ENCODE results near the gene CXCL13. TPM values are rescaled to one million over a fixed set of nuclear protein-coding genes. Genes with fewer than 3 reads are reported as not detected.

Gene CXCL13
- total and polyA plus RNA-seq, 2 of the 8 experiments (the other 6 are each of a cell fraction or from before 2014, with no cell fraction given): not detected

GRCh38 chr4:77617203-77617602 lies 11.6 kb downstream of the CXCL13 start:
- Histone ChIP-seq H3K56ac (replicated peaks; ENCODE audit: insufficient read length, low read depth, low read length) (no peak overlapping the region), H4K8ac (ENCODE audit: extremely low read depth, insufficient read depth, low read length) (no peak overlapping the region), H3K27me3 (replicated peaks in 1 of 4; ENCODE audit: control insufficient read depth in 3 of 4, extremely low read depth in 1 of 4, insufficient read depth in 3 of 4, low read length in 3 of 4) (no peaks in the 10 kb centered on the region), H2BK15ac (ENCODE audit: low read length) (no peak overlapping the region), H3K23ac (ENCODE audit: insufficient read length) (no peak overlapping the region), H2AK5ac (ENCODE audit: low read depth, low read length) (no peak overlapping the region), H4K5ac (ENCODE audit: insufficient read length, low read depth, low read length) (no peak overlapping the region), H2BK5ac (ENCODE audit: low read depth, low read length) (no peak overlapping the region), H3K4me1 (replicated peaks in 1 of 4; ENCODE audit: control insufficient read depth in 3 of 4, insufficient read depth in 4 of 4, low read length in 3 of 4) (no peaks in the 10 kb centered on the region), H3K79me2 (ENCODE audit: control insufficient read depth in 1 of 2, insufficient read depth in 2 of 2, low read length in 2 of 2) (no peaks in the 10 kb centered on the region), H3K4me3 (ENCODE audit: extremely low read depth in 1 of 4, insufficient read depth in 2 of 4, low read depth in 3 of 4, low read length in 4 of 4) (no peak overlapping the region), H2BK12ac (ENCODE audit: low read depth, low read length) (no peak overlapping the region), H3K4ac (replicated peaks; ENCODE audit: insufficient read length, low read depth, low read length) (no peak overlapping the region), H3K14ac (ENCODE audit: insufficient read length) (no peak overlapping the region), H3K23me2 (ENCODE audit: low read depth, low read length) (no peaks in the 10 kb centered on the region; the same call in 1 of the 2 replicates), H2BK20ac (ENCODE audit: low read length) (no peak overlapping the region), H2BK120ac (replicated peaks; ENCODE audit: low read depth, low read length) (no peak overlapping the region), H3K4me2 (ENCODE audit: insufficient read depth in 1 of 2, low read depth in 2 of 2, low read length in 2 of 2) (no peak overlapping the region), H3K36me3 (ENCODE audit: control insufficient read depth in 2 of 4, insufficient read depth in 4 of 4, low read length in 3 of 4) (no peaks in the 10 kb centered on the region), H3K27ac (ENCODE audit: low read depth, low read length) (no peak overlapping the region), H3K18ac (ENCODE audit: extremely low read depth, low read length) (no peak overlapping the region), H3K9ac (replicated peaks in 1 of 4; ENCODE audit: extremely low read depth in 1 of 4, low read depth in 3 of 4, low read length in 3 of 4) (no peak overlapping the region), H2AFZ (ENCODE audit: low read length) (no peak overlapping the region), H4K20me1 (replicated peaks in 1 of 2; ENCODE audit: control insufficient read depth in 1 of 2, insufficient read depth in 2 of 2, low read length in 2 of 2) (no peaks in the 10 kb centered on the region), H4K91ac (replicated peaks; ENCODE audit: insufficient read length, low read length) (no peak overlapping the region), H3K9me3 (ENCODE audit: insufficient read depth in 2 of 2, low read depth in 1 of 2, low read length in 1 of 2) (no peaks in the 10 kb centered on the region), H3K79me1 (ENCODE audit: low read depth, low read length) (no peaks in the 10 kb centered on the region)
- ChIA-PET POLR2A (ENCODE audit: partially characterized antibody) (no interaction called here), CTCF (ENCODE audit: partially characterized antibody) (interaction anchor here (1.2 to 13.8 kb wide), 6 partner anchors 16 to 232 kb away, joined by 3 to 200 read pairs (median 8); partner anchors contain the start of gene CXCL13)
- no peak for FAIRE-seq
- WGBS, 2 experiments (ENCODE audit: extremely low coverage in 1 of 2, insufficient coverage in 1 of 2, insufficient read length in 1 of 2, insufficient replicate concordance in 2 of 2, low coverage in 1 of 2, low lambda C conversion rate in 2 of 2, missing lambda C conversion rate in 1 of 2): 92% methylated on average over 3 of the region's 5 CpGs; no CpG with 5 or more reads in 1 of the 2 experiments
- DNase-seq (ENCODE audit: low read depth in 1 of 2, low spot score in 2 of 2): no peak
- TF ChIP-seq, protein P1, sequence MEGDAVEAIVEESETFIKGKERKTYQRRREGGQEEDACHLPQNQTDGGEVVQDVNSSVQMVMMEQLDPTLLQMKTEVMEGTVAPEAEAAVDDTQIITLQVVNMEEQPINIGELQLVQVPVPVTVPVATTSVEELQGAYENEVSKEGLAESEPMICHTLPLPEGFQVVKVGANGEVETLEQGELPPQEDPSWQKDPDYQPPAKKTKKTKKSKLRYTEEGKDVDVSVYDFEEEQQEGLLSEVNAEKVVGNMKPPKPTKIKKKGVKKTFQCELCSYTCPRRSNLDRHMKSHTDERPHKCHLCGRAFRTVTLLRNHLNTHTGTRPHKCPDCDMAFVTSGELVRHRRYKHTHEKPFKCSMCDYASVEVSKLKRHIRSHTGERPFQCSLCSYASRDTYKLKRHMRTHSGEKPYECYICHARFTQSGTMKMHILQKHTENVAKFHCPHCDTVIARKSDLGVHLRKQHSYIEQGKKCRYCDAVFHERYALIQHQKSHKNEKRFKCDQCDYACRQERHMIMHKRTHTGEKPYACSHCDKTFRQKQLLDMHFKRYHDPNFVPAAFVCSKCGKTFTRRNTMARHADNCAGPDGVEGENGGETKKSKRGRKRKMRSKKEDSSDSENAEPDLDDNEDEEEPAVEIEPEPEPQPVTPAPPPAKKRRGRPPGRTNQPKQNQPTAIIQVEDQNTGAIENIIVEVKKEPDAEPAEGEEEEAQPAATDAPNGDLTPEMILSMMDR (IDR thresholded peaks at IDR 0.05; ENCODE audit: control extremely low read depth in 1 of 3, insufficient read depth in 1 of 3, low read depth in 1 of 3, low read length in 3 of 3): no peak
- TF ChIP-seq SIN3A (conservative IDR thresholded peaks at IDR 0.05 in 1 of 2, IDR thresholded peaks at IDR 0.05 in 1 of 2; ENCODE audit: low read depth in 1 of 2, low read length in 2 of 2) (no peak), BRCA1 (IDR thresholded peaks at IDR 0.05; ENCODE audit: low read depth, low read length) (no peak), RBBP5 (IDR thresholded peaks at IDR 0.05; ENCODE audit: borderline replicate concordance, low read depth, low read length) (no peak), SAP30 (IDR thresholded peaks at IDR 0.05; ENCODE audit: insufficient read depth, insufficient replicate concordance, low read length) (no peak), YY1 (IDR thresholded peaks at IDR 0.05; ENCODE audit: low read depth, low read length) (no peak), JUND (IDR thresholded peaks at IDR 0.05; ENCODE audit: low read length) (no peak), CBX8 (IDR thresholded peaks at IDR 0.05; ENCODE audit: borderline replicate concordance, low read depth, low read length) (no peak), TEAD4 (IDR thresholded peaks at IDR 0.05; ENCODE audit: low read depth, low read length) (no peak)
- TF ChIP-seq, protein P2, sequence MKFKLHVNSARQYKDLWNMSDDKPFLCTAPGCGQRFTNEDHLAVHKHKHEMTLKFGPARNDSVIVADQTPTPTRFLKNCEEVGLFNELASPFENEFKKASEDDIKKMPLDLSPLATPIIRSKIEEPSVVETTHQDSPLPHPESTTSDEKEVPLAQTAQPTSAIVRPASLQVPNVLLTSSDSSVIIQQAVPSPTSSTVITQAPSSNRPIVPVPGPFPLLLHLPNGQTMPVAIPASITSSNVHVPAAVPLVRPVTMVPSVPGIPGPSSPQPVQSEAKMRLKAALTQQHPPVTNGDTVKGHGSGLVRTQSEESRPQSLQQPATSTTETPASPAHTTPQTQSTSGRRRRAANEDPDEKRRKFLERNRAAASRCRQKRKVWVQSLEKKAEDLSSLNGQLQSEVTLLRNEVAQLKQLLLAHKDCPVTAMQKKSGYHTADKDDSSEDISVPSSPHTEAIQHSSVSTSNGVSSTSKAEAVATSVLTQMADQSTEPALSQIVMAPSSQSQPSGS (IDR thresholded peaks at IDR 0.05; ENCODE audit: low read length): no peak

Measured in H1 (cell line).